Stimulated activated CD4-positive, alpha-beta T cell treated with anti-CD3 and anti-CD28 coated beads, Interleukin-15, amount 100 ng/mL, for 48 hours (primary cell): ENCODE measurements around the gene KCNQ1.
"Not testable (repeated sequence)": the region's sequence is repeated elsewhere in the genome, so short reads cannot be mapped to it uniquely, and the experiment has no call there.

Source experiments
- DNase-seq, 2 donors: peaks; one replicate each; pipeline ENCODE4 v3.0.0-alpha.2; 2020; ENCODE audit warnings: low read depth in 2 of 2

Gene KCNQ1

GRCh38 chr11:2589538-2589934 is 144.7 kb downstream of the KCNQ1 start:
- DNase-seq, result no peak

DNA sequence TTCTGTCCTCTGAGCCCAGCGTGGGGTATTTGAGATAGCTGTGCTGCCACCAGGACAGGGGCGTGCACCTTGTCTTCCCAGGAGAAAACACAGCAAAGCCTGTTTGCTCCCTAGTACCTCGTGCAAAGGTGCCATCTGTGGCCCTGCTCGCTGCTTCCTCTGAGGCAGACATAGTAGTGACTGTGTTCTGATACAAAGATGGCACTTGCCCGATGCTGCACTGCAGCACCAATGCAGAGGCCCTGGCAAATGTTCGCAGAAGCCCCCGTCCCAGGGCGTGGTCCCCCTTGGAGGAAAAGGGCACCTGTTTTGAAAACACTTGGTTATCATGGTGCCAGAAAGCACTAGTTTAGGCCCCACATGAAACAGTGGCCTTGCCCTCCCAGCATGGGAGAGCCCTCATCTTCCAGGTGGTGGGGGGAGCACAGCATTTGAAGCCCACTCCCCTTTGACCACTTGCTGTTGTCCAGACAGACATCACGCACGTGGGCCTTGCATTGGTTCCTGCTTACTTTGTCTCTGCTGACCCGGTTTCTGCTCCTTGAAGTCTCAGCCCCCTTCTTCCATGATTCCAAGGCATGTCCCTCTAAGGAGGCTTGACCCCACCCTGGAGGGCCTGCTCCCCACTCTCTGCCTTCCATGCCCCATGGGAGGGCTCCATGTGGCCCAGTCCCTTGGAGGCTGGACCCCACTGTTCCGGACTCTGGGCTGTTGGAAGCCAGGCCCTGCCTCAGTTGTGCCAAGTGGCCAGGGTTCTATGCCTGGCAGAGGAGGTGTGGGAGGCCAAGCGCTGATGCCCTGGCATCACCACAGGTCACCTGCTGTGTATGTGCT is 145.5 kb downstream of the KCNQ1 start:
- DNase-seq, result no peak

DNA sequence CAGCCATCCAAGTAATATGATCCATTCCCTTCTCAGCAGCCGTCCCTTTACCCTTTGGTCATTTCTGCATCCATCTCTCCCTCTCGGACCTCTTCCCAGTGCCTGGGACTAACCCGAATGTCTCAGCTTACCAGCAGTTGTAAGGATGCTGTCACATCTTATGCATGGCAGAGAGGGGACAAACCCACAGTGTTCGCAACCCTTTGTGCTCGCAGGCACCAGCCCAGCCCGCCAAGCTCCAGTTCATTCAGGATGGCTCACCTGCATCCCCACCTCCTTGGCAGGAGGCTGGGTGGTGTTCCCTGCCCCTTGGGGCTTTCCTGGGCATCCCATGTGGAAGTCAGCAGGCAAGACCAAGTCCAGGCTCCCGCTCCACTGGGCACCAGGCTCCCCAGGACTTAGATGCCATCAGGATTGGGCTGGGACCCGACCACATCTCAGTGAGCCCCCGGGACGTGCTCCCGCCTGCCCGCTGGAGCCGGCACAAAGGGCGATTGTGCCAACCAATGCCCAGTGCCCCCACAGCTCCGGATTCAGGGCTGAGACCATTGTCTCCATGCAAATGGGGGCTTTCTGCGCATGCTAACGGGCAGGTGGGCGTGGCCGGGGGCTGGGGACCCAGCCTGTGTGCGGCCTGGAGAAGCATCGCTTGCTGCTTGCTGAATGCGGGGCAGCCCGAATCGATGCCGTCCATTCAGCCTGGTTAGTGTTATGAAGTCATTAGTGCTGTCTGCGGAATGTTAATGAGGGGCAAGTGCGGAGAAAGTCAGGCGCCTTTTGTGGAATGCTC is 146.4 kb downstream of the KCNQ1 start:
- no peak for DNase-seq

DNA sequence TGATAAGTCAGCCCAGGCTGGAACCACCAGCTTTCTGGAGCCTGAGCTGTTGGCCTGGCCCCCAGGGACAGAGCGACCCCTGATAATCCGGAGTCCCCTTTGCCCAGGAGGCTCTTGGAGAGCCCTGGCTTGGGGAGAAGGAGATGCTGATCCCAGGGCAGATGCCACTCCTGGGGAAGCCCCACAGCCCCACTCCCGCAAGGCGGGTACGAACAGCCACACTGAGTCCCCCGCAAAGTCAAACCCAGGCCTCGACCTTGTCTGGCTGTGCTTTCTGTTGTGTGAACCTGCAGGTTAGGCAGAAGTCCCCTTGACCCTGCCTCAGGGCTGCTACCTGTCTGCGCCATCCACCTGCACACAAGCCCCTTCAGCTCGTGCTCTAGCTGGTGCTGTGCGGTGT is 147.0 kb downstream of the KCNQ1 start:
- DNase-seq, result no peak

DNA sequence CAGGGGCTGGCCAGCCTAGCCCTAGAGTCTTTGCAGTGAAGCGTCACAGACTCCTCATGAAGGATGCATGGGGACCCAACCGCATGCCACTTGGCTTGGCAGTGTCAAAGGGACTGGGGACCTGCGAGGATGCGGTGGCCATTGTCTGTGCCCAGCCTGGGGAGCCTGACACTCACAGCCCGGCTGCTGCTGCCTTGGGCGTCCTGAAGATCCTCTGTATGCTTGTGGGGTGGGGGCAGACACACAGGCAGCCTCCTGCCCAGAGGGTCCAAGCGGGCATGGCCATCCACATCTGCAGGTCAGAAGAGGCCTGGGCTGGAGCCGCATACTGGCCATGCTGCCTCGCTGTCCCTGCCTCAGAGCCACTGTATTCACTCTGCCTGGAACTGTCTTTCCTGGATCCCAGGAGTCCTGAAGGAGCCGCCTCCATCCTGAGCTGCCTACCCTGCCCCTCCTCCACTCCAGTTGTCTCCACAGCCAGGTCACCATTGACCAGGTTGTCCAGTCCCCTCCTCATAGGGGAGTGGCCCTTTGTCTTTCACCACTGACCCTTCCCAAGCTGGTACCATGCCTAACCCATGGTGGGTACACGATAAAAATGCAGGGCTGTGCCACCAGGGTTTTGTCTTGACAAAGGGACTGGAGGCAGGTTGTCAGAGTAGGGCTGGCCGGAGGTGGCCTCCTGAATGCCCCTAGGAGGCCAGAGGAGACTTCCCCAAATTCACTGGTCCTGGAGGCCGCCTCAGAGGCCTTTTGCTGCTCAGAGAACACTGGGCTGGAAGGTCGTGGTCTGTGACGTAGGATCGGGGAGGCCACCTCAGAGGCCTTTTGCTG is 148.0 kb downstream of the KCNQ1 start:
- no peak for DNase-seq

- DNase-seq, result no peak
Observed at GRCh38 chr11:2593393-2593950, 148.7 kb downstream of the KCNQ1 start.

- no peak for DNase-seq
Observed at GRCh38 chr11:2594267-2594666, 149.5 kb downstream of the KCNQ1 start.

- no peak for DNase-seq
Observed at GRCh38 chr11:2595204-2595603, 150.4 kb downstream of the KCNQ1 start.

- no peak for DNase-seq
Observed at GRCh38 chr11:2599561-2600189, 154.9 kb downstream of the KCNQ1 start.

GRCh38 chr11:2609345-2609744 is 164.5 kb downstream of the KCNQ1 start:
- DNase-seq, result no peak

DNA sequence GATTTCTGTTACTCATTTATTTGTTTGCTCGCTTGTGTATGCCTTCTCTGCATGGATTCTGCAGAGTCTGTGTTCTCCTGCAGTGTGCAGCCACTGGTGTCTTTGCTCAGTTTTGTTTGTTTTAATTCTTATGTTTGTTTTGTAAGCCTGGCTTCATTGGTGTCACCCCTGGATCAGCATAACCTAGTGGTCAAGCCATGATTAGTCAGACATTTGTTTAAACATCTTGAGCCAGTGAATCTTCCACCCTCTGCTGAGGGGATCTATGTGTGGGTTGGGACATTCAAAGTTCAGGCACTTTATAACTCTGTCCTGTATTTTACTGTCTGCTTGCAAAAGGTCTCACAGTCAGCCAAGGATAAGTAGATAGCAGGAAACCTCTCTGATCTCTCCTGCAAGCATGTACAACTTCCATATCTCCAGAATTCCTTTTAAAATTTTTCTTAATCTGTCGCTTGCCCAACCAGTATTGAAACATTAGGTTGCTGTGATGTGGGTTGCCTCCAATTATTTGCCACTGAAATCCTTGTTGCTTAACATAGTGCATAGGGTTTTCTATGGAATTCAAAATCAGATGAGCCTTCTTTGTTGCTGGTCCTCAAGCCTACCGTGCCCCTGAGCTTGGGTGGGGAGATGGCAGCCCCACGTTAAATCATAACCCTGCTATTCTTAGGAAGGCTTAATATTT is 168.2 kb downstream of the KCNQ1 start:
- no peak for DNase-seq

DNA sequence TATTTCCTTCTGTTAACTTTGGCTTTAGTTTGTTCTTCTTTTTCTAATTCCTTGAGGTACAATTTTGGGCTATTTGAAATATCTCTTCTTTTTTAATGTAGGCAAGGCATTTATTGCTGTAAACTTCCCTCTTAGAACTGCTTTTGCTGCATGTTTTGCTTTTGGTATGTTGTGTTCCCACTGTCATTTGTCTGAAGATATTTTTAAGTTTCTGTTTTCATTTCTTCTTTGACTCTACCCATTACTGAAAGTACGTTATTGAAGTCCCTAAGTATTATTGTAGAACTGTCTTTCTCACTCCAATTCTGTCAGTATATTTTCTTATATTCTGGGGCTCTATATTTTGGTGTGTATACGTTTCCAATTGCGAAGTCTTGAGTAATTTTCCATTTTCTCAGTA is 177.1 kb downstream of the KCNQ1 start:
- no peak for DNase-seq

DNA sequence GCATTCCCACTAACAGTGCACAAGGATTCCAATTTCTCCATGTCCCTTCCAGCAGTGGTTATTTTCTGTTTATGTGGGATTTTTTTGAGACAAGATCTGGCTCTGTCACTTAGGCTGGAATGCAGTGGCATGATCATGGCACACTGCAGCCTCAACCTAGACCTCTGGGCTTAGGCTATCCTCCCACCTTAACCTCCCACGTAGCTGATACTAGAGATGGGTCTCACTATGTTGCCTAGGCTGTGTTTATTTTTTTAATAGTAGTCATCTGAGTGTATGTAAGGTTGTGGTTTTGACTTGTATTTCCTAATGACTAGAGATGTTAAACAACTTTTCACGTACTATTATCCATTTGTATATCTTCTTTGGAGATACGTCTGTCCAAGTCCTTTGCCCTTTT is 180.4 kb downstream of the KCNQ1 start:
- DNase-seq, result no peak

DNA sequence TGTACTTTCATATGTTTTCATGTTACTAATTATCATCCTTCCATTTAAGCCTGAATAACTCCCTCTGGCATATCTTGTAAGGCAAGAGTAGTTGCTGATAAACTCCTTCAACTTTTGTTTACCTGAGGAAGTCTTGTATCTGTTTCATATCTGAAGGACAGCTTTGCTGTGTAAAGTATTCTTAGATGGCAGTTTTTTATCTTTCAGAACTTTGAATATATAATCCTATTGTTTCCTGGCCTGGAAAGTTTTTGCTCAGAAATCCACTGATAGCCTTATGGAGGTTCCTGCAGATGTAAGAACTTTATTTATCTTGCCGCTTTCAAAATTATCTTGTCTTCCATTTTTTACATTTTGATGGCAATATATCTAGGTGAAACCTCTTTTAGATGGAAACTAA is 185.9 kb downstream of the KCNQ1 start:
- DNase-seq, result no peak

DNA sequence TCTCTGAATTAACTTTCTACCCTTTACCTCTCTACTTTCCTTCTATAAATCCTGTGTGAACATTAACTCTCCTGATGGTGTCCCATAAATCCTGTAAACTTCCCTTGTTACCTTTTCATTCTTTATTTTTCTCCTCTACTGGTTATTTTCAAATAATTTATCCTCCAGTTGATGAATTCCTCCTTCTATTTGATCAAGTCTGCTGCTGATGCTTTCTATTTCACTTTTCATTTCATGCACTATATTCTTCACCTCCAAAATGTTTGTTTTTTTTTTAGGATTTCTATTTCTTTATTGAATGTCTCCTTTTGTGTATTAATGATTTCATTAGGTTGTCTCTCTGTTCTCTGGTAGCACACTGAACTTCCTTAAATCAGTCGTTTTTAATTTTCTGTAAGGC is 186.4 kb downstream of the KCNQ1 start:
- DNase-seq, result no peak

DNA sequence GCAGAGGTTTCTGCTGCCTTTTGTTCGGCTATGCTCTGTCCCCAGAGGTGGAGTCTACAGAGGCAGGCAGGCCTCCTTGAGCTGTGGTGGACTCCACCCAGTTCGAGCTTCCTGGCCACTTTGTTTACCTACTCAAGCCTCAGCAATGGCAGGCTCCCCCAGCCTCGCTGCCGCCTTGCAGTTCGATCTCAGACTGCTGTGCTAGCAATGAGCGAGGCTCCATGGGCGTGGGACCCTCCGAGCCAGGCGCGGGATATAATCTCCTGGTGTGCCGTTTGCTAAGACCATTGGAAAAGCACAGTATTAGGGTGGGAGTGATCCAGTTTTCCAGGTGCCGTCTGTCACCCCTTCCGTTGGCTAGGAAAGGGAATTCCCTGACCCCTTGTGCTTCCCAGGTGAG is 195.0 kb downstream of the KCNQ1 start:
- DNase-seq, result not testable (repeated sequence)

GRCh38 chr11:2641623-2642022 is 196.8 kb downstream of the KCNQ1 start:
- no peak for DNase-seq

DNA sequence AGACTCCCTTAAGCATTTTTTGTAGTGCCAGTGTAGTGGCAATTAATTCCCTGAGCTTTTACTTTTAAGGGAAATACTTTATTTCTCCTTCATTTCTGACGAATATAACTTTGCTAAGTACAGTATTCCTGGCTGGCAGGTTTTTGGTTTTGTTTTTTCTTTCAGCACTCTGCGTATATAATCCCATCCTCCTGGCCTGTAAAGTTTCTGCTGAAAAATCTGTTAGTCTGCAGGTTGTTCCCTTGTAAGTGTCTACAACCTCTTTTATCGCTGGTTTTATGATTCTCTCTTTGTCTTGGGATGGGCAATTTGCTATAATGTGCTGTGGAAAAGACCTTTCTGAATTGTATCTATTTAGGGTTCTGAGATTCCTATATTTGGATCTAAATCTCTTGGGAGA is 198.9 kb downstream of the KCNQ1 start:
- DNase-seq, result no peak

- DNase-seq, result no peak
Observed at GRCh38 chr11:2644844-2645778, 200.3 kb downstream of the KCNQ1 start.

- no peak for DNase-seq
Observed at GRCh38 chr11:2645779-2646118, 200.9 kb downstream of the KCNQ1 start.
